MM.1S (cell line): Measurements from ENCODE around the gene ECEL1.

Experiments
- DNase-seq: peaks from one replicate; pipeline ENCODE4 v3.0.0-alpha.2; 2015
- H2AFZ ChIP-seq: fragments of 300-600 bp; sonication (generic); 2 replicates; pipeline ENCODE4 v1.6.0; 2016; ENCODE audit warnings: antibody characterized with exemption, low read length
- H3F3A ChIP-seq: fragments of 300-600 bp; sonication (generic); 2 replicates; pipeline ENCODE4 v1.6.1; 2016; ENCODE audit warnings: mild to moderate bottlenecking, antibody characterized with exemption, low read length, moderate library complexity, mixed read lengths; ENCODE audit not compliant: insufficient read depth
- H3K27ac ChIP-seq: fragments of 300-600 bp; sonication (generic); 2 replicates; pipeline ENCODE4 v1.5.1; 2016; ENCODE audit warnings: mild to moderate bottlenecking, low read length
- H3K27me3 ChIP-seq: fragments of 300-600 bp; sonication (generic); replicated peaks from 2 replicates; pipeline ENCODE4 v1.6.0; 2016; ENCODE audit warnings: low read length; ENCODE audit not compliant: insufficient read depth
- H3K36me3 ChIP-seq: fragments of 300-600 bp; sonication (generic); replicated peaks from 2 replicates; pipeline ENCODE4 v1.6.1; 2016; ENCODE audit warnings: mild to moderate bottlenecking, low read length, mixed read lengths; ENCODE audit not compliant: insufficient read depth
- H3K4me1 ChIP-seq: fragments of 300-600 bp; sonication (generic); 2 replicates; pipeline ENCODE4 v1.6.1; 2016; ENCODE audit warnings: low read length, mixed read lengths
- H3K4me2 ChIP-seq: fragments of 300-600 bp; sonication (generic); 2 replicates; pipeline ENCODE4 v1.6.0; 2016; ENCODE audit warnings: low read depth, low read length
- H3K4me3 ChIP-seq: fragments of 300-600 bp; sonication (generic); 2 replicates; pipeline ENCODE4 v1.5.1; 2016; ENCODE audit warnings: low read length, mixed read lengths
- H3K79me2 ChIP-seq: fragments of 300-600 bp; sonication (generic); 2 replicates; pipeline ENCODE4 v1.6.1; 2016; ENCODE audit warnings: mixed run types, low read length, mixed read lengths
- H3K9ac ChIP-seq: fragments of 300-600 bp; sonication (generic); 2 replicates; pipeline ENCODE4 v1.6.1; 2016; ENCODE audit warnings: low read length, mixed read lengths
- H3K9me2 ChIP-seq: fragments of 300-600 bp; sonication (generic); replicated peaks from 2 replicates; pipeline ENCODE4 v1.6.1; 2016; ENCODE audit warnings: mild to moderate bottlenecking, low read length, mixed read lengths; ENCODE audit not compliant: insufficient read depth
- H3K9me3 ChIP-seq: fragments of 300-600 bp; sonication (generic); replicated peaks from 2 replicates; pipeline ENCODE4 v1.6.1; 2016; ENCODE audit warnings: mild to moderate bottlenecking, low read length, mixed read lengths; ENCODE audit not compliant: insufficient read depth
- H4K20me1 ChIP-seq: fragments of 300-600 bp; sonication (generic); 2 replicates; pipeline ENCODE4 v1.6.1; 2016; ENCODE audit warnings: mild to moderate bottlenecking, low read length, moderate library complexity, mixed read lengths; ENCODE audit not compliant: insufficient read depth
- CTCF ChIP-seq: fragments of 300-600 bp; sonication (generic); IDR thresholded peaks from 2 replicates; pipeline ENCODE4 v1.5.1; 2016; ENCODE audit warnings: antibody characterized with exemption, low read length, mixed read lengths
- EZH2 ChIP-seq: fragments of 300-600 bp; sonication (generic); optimal IDR thresholded peaks from 2 replicates; pipeline ENCODE3; 2017; ENCODE audit warnings: low read depth, mild to moderate bottlenecking, antibody characterized with exemption, low read length, mixed read lengths
- EZH2phosphoT487 ChIP-seq: fragments of 300-600 bp; sonication (generic); IDR thresholded peaks from 2 replicates; pipeline ENCODE4 v1.6.1; 2018; ENCODE audit warnings: antibody characterized with exemption, low read length

The ECEL1 gene

GRCh38 chr2:232521098-232521497 is 33.5 kb upstream of the ECEL1 start:
- no peak overlapping the region for H3K4me3 ChIP-seq
- H4K20me1 ChIP-seq, result no peaks in the 10 kb centered on the region
- H3K4me2 ChIP-seq, result no peak overlapping the region
- H3K9me3 ChIP-seq, result no peaks in the 10 kb centered on the region
- H3K36me3 ChIP-seq, result no peaks in the 10 kb centered on the region
- H3K79me2 ChIP-seq, result no peaks in the 10 kb centered on the region
- no peak for TF ChIP-seq EZH2phosphoT487
- no peak for TF ChIP-seq EZH2
- peaks cover 59% of the 10 kb centered on the region for H3K27me3 ChIP-seq
- H2AFZ ChIP-seq, result no peak overlapping the region
- H3K9me2 ChIP-seq, result no peaks in the 10 kb centered on the region
- H3K27ac ChIP-seq, result no peak overlapping the region
- no peak for DNase-seq
- H3K4me1 ChIP-seq, result no peaks in the 10 kb centered on the region
- no peaks in the 10 kb centered on the region for H3F3A ChIP-seq
- no peak overlapping the region for H3K9ac ChIP-seq

- Histone ChIP-seq H3K27ac (no peak overlapping the region), H3F3A (no peaks in the 10 kb centered on the region), H2AFZ (no peak overlapping the region), H3K36me3 (no peaks in the 10 kb centered on the region), H3K4me2 (no peak overlapping the region), H3K27me3 (peaks cover 59% of the 10 kb centered on the region), H3K79me2 (no peaks in the 10 kb centered on the region), H3K9me3 (no peaks in the 10 kb centered on the region), H3K4me1 (no peaks in the 10 kb centered on the region), H3K4me3 (no peak overlapping the region), H3K9ac (no peak overlapping the region), H4K20me1 (no peaks in the 10 kb centered on the region), H3K9me2 (no peaks in the 10 kb centered on the region)
- no peak for DNase-seq
- TF ChIP-seq EZH2 (no peak), CTCF (no peak), EZH2phosphoT487 (no peak)
Observed at GRCh38 chr2:232520489-232520888, 32.9 kb upstream of the ECEL1 start.

GRCh38 chr2:232519581-232520438 is 32.2 kb upstream of the ECEL1 start, which contains the start of gene PRSS56:
Gene PRSS56, plus strand, starts transcription at chr2:232520388. Its CDS starts 211 bp downstream, at chr2:232520599.
- Histone ChIP-seq H3K9ac (no peak within 1 kb of the TSS), H3K9me3 (no peaks in the 10 kb centered on the region), H3F3A (no peaks in the 10 kb centered on the region), H3K27me3 (peaks cover 58% of the 10 kb centered on the region), H3K9me2 (no peaks in the 10 kb centered on the region), H3K4me3 (no peak within 1 kb of the TSS), H3K27ac (no peak within 1 kb of the TSS), H3K4me2 (no peak within 1 kb of the TSS), H3K4me1 (no peaks in the 10 kb centered on the region), H3K79me2 (no peaks in the 10 kb centered on the region), H2AFZ (no peak within 1 kb of the TSS), H3K36me3 (no peaks in the 10 kb centered on the region), H4K20me1 (no peaks in the 10 kb centered on the region)
- no peak for DNase-seq
- no peak for TF ChIP-seq EZH2
- no peak for TF ChIP-seq EZH2phosphoT487
- no peak for TF ChIP-seq CTCF

- H3K9ac ChIP-seq, result no peak overlapping the region
- no peak overlapping the region for H2AFZ ChIP-seq
- no peak overlapping the region for H3K27ac ChIP-seq
- H3K36me3 ChIP-seq, result no peaks in the 10 kb centered on the region
- no peaks in the 10 kb centered on the region for H3K79me2 ChIP-seq
- no peak overlapping the region for H3K4me2 ChIP-seq
- no peak for DNase-seq
- H3K9me2 ChIP-seq, result no peaks in the 10 kb centered on the region
- TF ChIP-seq EZH2 (no peak), CTCF (no peak), EZH2phosphoT487 (no peak)
- H4K20me1 ChIP-seq, result no peaks in the 10 kb centered on the region
- H3K9me3 ChIP-seq, result no peaks in the 10 kb centered on the region
- H3F3A ChIP-seq, result no peaks in the 10 kb centered on the region
- H3K4me1 ChIP-seq, result no peaks in the 10 kb centered on the region
- no peak overlapping the region for H3K4me3 ChIP-seq
- peaks cover 48% of the 10 kb centered on the region for H3K27me3 ChIP-seq
Observed at GRCh38 chr2:232518844-232519243, 31.2 kb upstream of the ECEL1 start.
